Activated CD8-positive, alpha-beta memory T cell treated with anti-CD3 and anti-CD28 coated beads for 1 hour (primary cell): ENCODE data around the gene TM6SF1.
"Not testable (repeated sequence)": the region's sequence is repeated elsewhere in the genome, so short reads cannot be mapped to it uniquely, and the experiment has no call there.

Source experiments
- DNase-seq, 2 donors: peaks; one replicate each; pipeline ENCODE4 v3.0.0-alpha.2; 2020; ENCODE audit warnings: low read depth in 1 of 2; ENCODE audit errors: extremely low read depth in 1 of 2

The TM6SF1 gene

DNA sequence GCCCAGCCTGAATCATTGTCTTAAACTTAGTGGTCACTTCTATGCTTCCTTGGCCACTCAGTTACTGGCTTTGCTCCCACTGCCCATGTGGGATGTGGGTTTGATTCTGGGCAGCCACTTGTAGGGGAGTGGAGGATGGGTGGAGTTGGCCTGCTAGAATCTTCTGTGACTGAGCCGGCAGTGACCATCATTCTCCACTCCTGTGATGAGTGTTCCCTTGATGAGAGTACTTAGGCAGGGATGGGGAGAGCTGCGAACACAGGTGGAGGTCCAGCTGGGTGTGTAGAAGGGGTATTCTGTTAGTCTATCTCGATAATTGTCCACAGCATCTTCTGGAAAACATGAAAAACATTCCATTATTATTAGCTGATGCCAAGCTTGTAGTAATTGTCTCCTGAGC is 8.0 kb downstream of the TM6SF1 start:
- DNase-seq, result no peak

GRCh38 chr15:83115831-83116565 is 8.6 kb downstream of the TM6SF1 start:
- no peak for DNase-seq

DNA sequence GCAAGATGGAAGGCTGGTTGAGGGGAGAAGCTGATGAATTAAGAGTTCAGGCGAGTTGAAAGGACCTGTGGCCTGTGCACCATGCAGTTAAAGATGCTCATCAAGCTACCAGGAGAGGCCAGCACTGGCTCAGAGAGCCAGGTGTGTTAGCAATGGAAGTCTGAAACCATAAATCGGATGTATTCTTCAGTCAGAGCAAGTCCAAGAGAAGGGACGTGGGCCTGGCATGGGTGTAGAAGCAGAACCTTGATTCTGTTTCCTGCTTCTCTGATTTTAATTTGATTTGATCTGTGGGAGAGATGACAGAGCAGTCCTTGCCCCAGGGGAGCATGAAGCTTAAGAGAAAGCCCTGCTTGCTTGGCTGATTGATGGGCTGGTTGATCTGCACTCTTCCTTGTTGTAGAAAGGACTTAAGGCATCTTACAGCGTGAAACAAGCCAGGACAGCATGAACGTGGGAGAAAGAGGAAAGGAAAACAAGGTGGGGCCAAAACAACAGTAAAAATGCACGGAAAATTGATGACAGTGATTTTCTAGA is 10.9 kb downstream of the TM6SF1 start:
- no peak for DNase-seq

DNA sequence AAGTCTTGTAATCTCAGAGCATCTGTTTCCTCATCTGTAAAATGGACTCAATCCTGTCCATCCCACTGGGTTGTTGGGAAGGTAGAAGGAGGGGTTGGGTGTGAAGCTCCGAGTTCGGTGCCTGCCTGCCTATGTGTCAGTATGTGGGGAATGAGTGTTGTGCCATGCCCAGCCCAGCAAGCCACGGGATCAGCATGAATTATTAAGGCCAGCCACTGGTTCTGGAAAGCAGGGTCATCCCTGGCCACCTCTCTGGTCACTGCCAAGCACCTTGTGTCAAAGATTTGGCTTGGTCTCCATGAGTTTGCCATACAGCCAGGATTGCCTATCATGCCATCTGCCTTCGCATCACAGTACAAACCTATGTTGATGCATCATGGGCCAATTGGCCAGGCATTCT is 11.5 kb downstream of the TM6SF1 start:
- no peak for DNase-seq

DNA sequence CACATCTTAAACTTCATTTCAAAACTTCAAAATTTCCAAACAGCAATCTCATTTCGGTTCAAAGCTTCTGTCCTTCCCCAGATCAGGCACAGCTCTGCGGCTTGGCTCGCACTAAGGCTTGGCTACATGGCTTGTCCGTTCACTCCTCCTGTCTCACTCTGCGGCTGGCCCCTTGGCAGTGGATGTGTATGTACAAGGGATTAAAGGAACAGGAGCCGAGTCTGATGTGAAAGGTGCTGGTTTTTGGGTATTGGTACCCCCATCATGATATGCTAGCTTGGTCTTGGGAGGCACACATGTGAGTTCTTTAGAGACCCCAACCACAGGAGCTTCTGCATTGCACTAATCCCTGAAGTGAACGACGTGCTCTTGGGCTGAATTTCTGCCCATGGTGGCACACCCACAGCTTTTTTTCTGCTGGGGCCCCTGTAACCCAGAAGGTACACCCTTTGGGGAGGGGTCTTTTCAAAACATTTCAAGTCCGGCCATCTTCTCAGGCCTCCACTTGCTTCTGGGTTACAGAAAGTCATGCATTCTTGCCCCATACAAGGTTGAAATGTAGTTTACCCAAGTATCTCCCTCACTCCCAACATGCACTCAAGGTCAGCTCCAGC is 12.6 kb downstream of the TM6SF1 start:
- no peak for DNase-seq

DNA sequence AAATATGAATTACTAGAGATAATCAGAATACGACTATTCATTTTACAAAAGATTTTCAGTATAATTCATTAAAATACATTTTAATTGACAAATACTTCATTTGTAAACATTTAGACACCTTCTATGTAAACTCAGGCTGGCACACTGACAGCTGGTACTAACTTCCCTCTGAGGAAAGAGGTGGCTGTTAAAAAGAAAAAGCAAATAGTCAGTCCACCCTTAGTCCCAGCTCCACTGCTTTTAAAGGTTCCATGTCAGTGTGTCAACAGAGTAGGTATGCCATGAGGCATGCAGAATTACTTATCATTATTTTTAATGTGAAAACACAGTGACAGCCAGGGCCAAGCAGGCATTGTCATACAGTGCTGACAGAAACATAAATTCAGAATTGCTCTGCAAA is 16.1 kb downstream of the TM6SF1 start:
- DNase-seq, result no peak

DNA sequence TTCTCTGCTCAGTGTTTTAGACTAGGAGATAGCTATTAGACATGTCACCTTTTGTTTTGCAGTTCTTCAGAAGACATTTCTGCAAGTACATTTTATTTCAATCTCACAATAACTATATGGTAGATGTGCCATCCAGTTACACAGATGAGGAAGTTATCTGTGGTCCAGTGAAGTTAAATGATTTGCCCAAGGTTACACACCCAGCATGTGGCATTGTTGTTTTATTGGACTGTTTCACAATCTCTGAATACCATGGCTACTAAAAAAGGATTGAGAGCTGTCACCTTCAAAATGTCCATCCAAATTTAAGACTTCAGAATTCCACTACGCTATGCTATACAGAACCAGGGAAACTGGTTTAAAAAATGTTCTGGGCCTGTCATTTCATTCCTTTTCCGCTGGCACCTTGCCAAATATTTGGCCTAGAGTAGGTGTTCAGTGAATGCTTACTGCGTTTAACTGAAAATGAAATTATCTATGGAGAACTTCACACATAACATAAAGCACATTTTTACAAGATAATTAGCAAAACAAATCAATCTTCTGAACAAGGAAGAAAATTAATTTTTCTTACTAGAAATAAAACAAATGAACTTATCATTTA is 20.2 kb downstream of the TM6SF1 start:
- no peak for DNase-seq

- no peak for DNase-seq
Measured at GRCh38 chr15:83129791-83130190, 22.3 kb downstream of the TM6SF1 start.

- DNase-seq, result no peak
Measured at GRCh38 chr15:83132861-83133523, 25.5 kb downstream of the TM6SF1 start.

DNA sequence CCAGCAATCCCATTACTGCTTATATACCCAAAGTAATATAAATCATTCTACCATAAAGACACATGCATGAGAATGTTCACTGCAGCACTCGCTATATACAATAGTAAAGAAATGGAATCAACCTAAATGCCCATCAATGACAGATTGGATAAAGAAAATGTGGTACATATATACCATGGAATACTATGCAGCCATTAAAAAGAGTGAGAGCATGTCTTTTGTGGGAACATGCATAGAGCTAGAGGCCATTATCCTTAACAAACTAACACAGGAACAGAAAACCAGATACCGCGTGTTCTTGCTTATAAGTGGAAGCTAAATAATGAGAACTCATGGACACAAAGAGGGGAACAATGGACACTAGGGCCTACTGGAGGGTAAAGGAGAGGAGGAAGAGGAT is 34.7 kb downstream of the TM6SF1 start:
- not testable (repeated sequence) for DNase-seq

DNA sequence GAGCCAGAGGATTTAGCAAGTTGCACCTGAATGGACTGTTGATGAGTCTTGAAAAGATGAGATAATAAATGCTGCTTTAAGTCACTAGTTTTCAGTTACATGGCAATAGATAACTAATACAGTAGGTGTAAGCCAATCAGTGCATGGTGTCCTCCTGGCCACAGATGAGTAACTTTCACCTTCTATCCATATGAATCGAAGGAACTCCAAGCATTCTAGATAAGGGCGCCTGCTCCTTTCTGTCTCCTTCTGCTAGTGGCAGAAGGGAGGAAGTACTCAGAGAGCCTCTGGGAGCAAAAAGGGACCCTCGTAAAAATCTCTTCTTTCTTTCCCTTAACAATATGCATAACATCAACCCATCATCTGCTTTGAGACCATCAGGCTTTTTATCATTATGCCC is 37.3 kb downstream of the TM6SF1 start:
- DNase-seq, result no peak

- no peak for DNase-seq
Measured at GRCh38 chr15:83153288-83153687, 45.8 kb downstream of the TM6SF1 start.

DNA sequence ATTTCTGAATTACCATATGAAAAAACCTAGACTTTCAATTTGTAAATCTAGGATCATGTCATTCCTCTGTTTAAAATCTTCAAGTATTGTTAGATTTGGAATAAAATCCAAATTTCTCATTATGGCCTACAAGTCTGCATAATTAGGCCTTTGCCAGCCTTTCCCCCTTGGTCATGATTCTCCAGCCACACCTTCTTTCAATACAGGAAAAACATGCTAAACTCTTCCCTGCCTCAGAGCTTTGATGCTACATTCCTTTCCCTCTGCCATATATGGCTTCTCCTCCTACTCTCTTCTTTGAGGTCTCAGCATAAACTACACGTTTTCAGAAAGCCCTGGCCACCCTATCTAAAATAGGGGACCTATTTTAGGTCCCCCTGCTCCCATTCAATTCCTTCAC is 48.5 kb downstream of the TM6SF1 start:
- DNase-seq, result no peak

DNA sequence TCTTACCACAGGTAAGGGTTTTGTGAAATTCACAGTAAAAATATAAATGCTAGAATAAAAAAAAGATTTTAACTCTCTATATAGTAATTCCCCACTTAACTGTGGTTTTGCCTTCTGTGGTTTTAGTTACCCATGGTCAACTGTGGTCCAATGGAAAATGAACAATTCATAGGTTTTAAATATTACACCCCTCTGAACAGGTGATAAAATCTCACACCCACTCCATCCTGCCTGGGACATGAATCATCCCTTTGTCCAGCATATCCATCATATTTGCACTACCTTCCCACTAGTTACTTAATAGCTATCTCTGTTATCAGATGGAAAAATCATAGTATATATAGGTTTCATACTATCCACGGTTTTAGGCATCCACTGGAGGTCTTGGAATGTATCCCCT is 50.9 kb downstream of the TM6SF1 start:
- DNase-seq, result no peak

- DNase-seq, result no peak
Measured at GRCh38 chr15:83160741-83161140, 53.3 kb downstream of the TM6SF1 start.

- no peak for DNase-seq
Measured at GRCh38 chr15:83163032-83163431, 55.6 kb downstream of the TM6SF1 start.

- DNase-seq, result no peak
Measured at GRCh38 chr15:83164111-83164770, 56.8 kb downstream of the TM6SF1 start.

- no peak for DNase-seq
Measured at GRCh38 chr15:83164771-83165404, 57.4 kb downstream of the TM6SF1 start.

GRCh38 chr15:83166218-83166617 is 58.8 kb downstream of the TM6SF1 start:
- no peak for DNase-seq

GRCh38 chr15:83166830-83167229 is 59.4 kb downstream of the TM6SF1 start:
- no peak for DNase-seq

DNA sequence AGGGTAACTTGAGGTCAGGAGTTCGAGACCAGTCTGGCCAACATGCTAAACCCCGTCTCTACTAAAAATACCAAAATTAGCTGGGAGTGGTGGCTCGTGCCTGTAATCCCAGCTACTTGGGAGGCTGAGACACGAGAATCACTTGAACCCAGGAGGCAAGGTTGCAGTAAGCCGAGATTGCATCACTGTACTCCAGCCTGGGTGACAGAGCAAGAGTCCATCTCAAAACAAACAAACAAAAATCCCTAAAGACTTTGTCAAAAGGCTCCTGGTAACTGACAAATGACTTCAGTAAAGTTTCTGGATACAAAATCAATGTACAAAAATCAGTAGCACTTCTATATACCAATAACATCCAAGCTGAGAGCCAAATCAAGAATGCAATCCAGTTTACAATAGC is 62.1 kb downstream of the TM6SF1 start:
- DNase-seq, result not testable (repeated sequence)
